22Rv1 (cell line): ENCODE data around the gene SCNN1G.

Experiments used
- ZFX ChIP-seq: fragments of 450-650 bp; IDR thresholded peaks from 2 replicates; pipeline ENCODE4 v1.6.1; 2017; ENCODE audit warnings: antibody characterized with exemption, borderline replicate concordance
- TF ChIP-seq, protein P1 (sequence below): fragments of 450-650 bp; IDR thresholded peaks from 2 replicates; pipeline ENCODE4 v1.5.1; 2017; ENCODE audit warnings: mild to moderate bottlenecking

GRCh38 chr16:23175651-23176050, 6.9 kb upstream of the SCNN1G start:
- TF ChIP-seq, protein P1, sequence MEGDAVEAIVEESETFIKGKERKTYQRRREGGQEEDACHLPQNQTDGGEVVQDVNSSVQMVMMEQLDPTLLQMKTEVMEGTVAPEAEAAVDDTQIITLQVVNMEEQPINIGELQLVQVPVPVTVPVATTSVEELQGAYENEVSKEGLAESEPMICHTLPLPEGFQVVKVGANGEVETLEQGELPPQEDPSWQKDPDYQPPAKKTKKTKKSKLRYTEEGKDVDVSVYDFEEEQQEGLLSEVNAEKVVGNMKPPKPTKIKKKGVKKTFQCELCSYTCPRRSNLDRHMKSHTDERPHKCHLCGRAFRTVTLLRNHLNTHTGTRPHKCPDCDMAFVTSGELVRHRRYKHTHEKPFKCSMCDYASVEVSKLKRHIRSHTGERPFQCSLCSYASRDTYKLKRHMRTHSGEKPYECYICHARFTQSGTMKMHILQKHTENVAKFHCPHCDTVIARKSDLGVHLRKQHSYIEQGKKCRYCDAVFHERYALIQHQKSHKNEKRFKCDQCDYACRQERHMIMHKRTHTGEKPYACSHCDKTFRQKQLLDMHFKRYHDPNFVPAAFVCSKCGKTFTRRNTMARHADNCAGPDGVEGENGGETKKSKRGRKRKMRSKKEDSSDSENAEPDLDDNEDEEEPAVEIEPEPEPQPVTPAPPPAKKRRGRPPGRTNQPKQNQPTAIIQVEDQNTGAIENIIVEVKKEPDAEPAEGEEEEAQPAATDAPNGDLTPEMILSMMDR: no peak
- TF ChIP-seq ZFX: no peak
